ENCODE results near the gene HOXB8. TPM values are rescaled to one million over a fixed set of nuclear protein-coding genes. Genes with fewer than 3 reads are reported as not detected.

HOXB8 gene
- polyA plus RNA-seq, 2 donors: not detected

- H3K27me3 ChIP-seq (ENCODE audit: control insufficient read depth in 1 of 2, insufficient read depth in 2 of 2, low read length in 2 of 2): peaks cover 3 to 67% of the 10 kb centered on the region in 2 donors
- H3K27ac ChIP-seq (ENCODE audit: low read depth in 2 of 2, low read length in 1 of 2): no peak overlapping the region
- H3K9me3 ChIP-seq (ENCODE audit: control insufficient read depth in 2 of 2, insufficient read depth in 1 of 2, low read depth in 1 of 2, low read length in 1 of 2): peaks cover 4% of the 10 kb centered on the region in 2 donors
- peaks cover 5% of the 10 kb centered on the region in 2 donors for H3K4me1 ChIP-seq (ENCODE audit: control insufficient read depth in 2 of 2, insufficient read depth in 2 of 2, low read length in 1 of 2)
- H3K36me3 ChIP-seq (ENCODE audit: control insufficient read depth in 2 of 2, insufficient read depth in 2 of 2, low read length in 1 of 2): no peaks in the 10 kb centered on the region
- H3K4me3 ChIP-seq (ENCODE audit: low read depth in 1 of 2, low read length in 2 of 2): no peak overlapping the region
- WGBS, 2 donors: 36 to 38% methylated on average over 15 of the region's 15 CpGs
These were observed 15.2 kb upstream of the HOXB8 start for GRCh38 chr17:48630009-48630924.

GRCh38 chr17:48629411-48629759, 14.3 kb upstream of the HOXB8 start:
- Histone ChIP-seq H3K27me3 (ENCODE audit: control insufficient read depth in 1 of 2, insufficient read depth in 2 of 2, low read length in 2 of 2) (peaks cover 3 to 69% of the 10 kb centered on the region in 2 donors), H3K36me3 (ENCODE audit: control insufficient read depth in 2 of 2, insufficient read depth in 2 of 2, low read length in 1 of 2) (no peaks in the 10 kb centered on the region), H3K4me3 (ENCODE audit: low read depth in 1 of 2, low read length in 2 of 2) (no peak overlapping the region), H3K9me3 (ENCODE audit: control insufficient read depth in 2 of 2, insufficient read depth in 1 of 2, low read depth in 1 of 2, low read length in 1 of 2) (peaks cover 4% of the 10 kb centered on the region in 2 donors), H3K4me1 (ENCODE audit: control insufficient read depth in 2 of 2, insufficient read depth in 2 of 2, low read length in 1 of 2) (peaks cover 10 to 11% of the 10 kb centered on the region in 2 donors), H3K27ac (ENCODE audit: low read depth in 2 of 2, low read length in 1 of 2) (no peak overlapping the region)
- 23 to 34% methylated on average over 5 of the region's 5 CpGs for WGBS, 2 donors

GRCh38 chr17:48628649-48629410, 13.7 kb upstream of the HOXB8 start:
- H3K36me3 ChIP-seq (ENCODE audit: control insufficient read depth in 2 of 2, insufficient read depth in 2 of 2, low read length in 1 of 2): no peaks in the 10 kb centered on the region
- 25 to 26% methylated on average over 5 of the region's 5 CpGs for WGBS, 2 donors
- peaks cover 3 to 69% of the 10 kb centered on the region in 2 donors for H3K27me3 ChIP-seq (ENCODE audit: control insufficient read depth in 1 of 2, insufficient read depth in 2 of 2, low read length in 2 of 2)
- peaks cover 10 to 11% of the 10 kb centered on the region in 2 donors for H3K4me1 ChIP-seq (ENCODE audit: control insufficient read depth in 2 of 2, insufficient read depth in 2 of 2, low read length in 1 of 2)
- no peak overlapping the region for H3K27ac ChIP-seq (ENCODE audit: low read depth in 2 of 2, low read length in 1 of 2)
- H3K4me3 ChIP-seq (ENCODE audit: low read depth in 1 of 2, low read length in 2 of 2): no peak overlapping the region
- H3K9me3 ChIP-seq (ENCODE audit: control insufficient read depth in 2 of 2, insufficient read depth in 1 of 2, low read depth in 1 of 2, low read length in 1 of 2): peaks cover 3 to 4% of the 10 kb centered on the region in 2 donors

GRCh38 chr17:48627623-48628521, 12.8 kb upstream of the HOXB8 start:
- WGBS, 2 donors: 25 to 29% methylated on average over 27 of the region's 27 CpGs
- H3K27ac ChIP-seq (ENCODE audit: low read depth in 2 of 2, low read length in 1 of 2): no peak overlapping the region

GRCh38 chr17:48627118-48627597, 12.1 kb upstream of the HOXB8 start:
- Histone ChIP-seq H3K4me1 (ENCODE audit: control insufficient read depth in 2 of 2, insufficient read depth in 2 of 2, low read length in 1 of 2) (peaks cover 10 to 11% of the 10 kb centered on the region in 2 donors), H3K36me3 (ENCODE audit: control insufficient read depth in 2 of 2, insufficient read depth in 2 of 2, low read length in 1 of 2) (no peaks in the 10 kb centered on the region), H3K9me3 (ENCODE audit: control insufficient read depth in 2 of 2, insufficient read depth in 1 of 2, low read depth in 1 of 2, low read length in 1 of 2) (peaks cover 0 to 2% of the 10 kb centered on the region in 2 donors), H3K27ac (ENCODE audit: low read depth in 2 of 2, low read length in 1 of 2) (no peak overlapping the region), H3K27me3 (ENCODE audit: control insufficient read depth in 1 of 2, insufficient read depth in 2 of 2, low read length in 2 of 2) (peaks cover 3 to 65% of the 10 kb centered on the region in 2 donors), H3K4me3 (ENCODE audit: low read depth in 1 of 2, low read length in 2 of 2) (no peak overlapping the region)
- 15 to 20% methylated on average over 5 of the region's 5 CpGs for WGBS, 2 donors

More at GRCh38 chr17:48627623-48628521, 12.8 kb upstream of the HOXB8 start:
- Histone ChIP-seq H3K27me3 (ENCODE audit: control insufficient read depth in 1 of 2, insufficient read depth in 2 of 2, low read length in 2 of 2) (peaks cover 3 to 71% of the 10 kb centered on the region in 2 donors), H3K4me3 (ENCODE audit: low read depth in 1 of 2, low read length in 2 of 2) (no peak overlapping the region), H3K9me3 (ENCODE audit: control insufficient read depth in 2 of 2, insufficient read depth in 1 of 2, low read depth in 1 of 2, low read length in 1 of 2) (peaks cover 0 to 2% of the 10 kb centered on the region in 2 donors), H3K4me1 (ENCODE audit: control insufficient read depth in 2 of 2, insufficient read depth in 2 of 2, low read length in 1 of 2) (peaks cover 10 to 11% of the 10 kb centered on the region in 2 donors), H3K36me3 (ENCODE audit: control insufficient read depth in 2 of 2, insufficient read depth in 2 of 2, low read length in 1 of 2) (no peaks in the 10 kb centered on the region)

- H3K27ac ChIP-seq (ENCODE audit: low read depth in 2 of 2, low read length in 1 of 2): no peak within 1 kb of the TSS
- peaks cover 3 to 63% of the 10 kb centered on the region in 2 donors for H3K27me3 ChIP-seq (ENCODE audit: control insufficient read depth in 1 of 2, insufficient read depth in 2 of 2, low read length in 2 of 2)
- no peaks in the 10 kb centered on the region for H3K36me3 ChIP-seq (ENCODE audit: control insufficient read depth in 2 of 2, insufficient read depth in 2 of 2, low read length in 1 of 2)
- H3K4me1 ChIP-seq (ENCODE audit: control insufficient read depth in 2 of 2, insufficient read depth in 2 of 2, low read length in 1 of 2): peaks cover 10 to 11% of the 10 kb centered on the region in 2 donors
- WGBS, 2 donors: 2 to 4% methylated on average over 49 of the region's 50 CpGs
- H3K4me3 ChIP-seq (ENCODE audit: low read depth in 1 of 2, low read length in 2 of 2): peak within 1 kb of the TSS in 1 of 2 donors; percentile 2
- H3K9me3 ChIP-seq (ENCODE audit: control insufficient read depth in 2 of 2, insufficient read depth in 1 of 2, low read depth in 1 of 2, low read length in 1 of 2): peaks cover 0 to 2% of the 10 kb centered on the region in 2 donors
These were observed 11.4 kb upstream of the HOXB8 start, which contains the start of gene HOXB9 for GRCh38 chr17:48626245-48627117. TSS of gene HOXB9 (minus strand) at chr17:48626358. CDS start at chr17:48626269, 89 bp downstream.

GRCh38 chr17:48625495-48626244, 10.6 kb upstream of the HOXB8 start:
- no peaks in the 10 kb centered on the region for H3K36me3 ChIP-seq (ENCODE audit: control insufficient read depth in 2 of 2, insufficient read depth in 2 of 2, low read length in 1 of 2)
- peak overlapping the region in 1 of 2 donors; percentile 2 for H3K4me3 ChIP-seq (ENCODE audit: low read depth in 1 of 2, low read length in 2 of 2)
- WGBS, 2 donors: 1% methylated on average over 69 of the region's 69 CpGs
- peaks cover 6 to 66% of the 10 kb centered on the region in 2 donors for H3K27me3 ChIP-seq (ENCODE audit: control insufficient read depth in 1 of 2, insufficient read depth in 2 of 2, low read length in 2 of 2)
- H3K27ac ChIP-seq (ENCODE audit: low read depth in 2 of 2, low read length in 1 of 2): no peak overlapping the region
- H3K9me3 ChIP-seq (ENCODE audit: control insufficient read depth in 2 of 2, insufficient read depth in 1 of 2, low read depth in 1 of 2, low read length in 1 of 2): peaks cover 0 to 2% of the 10 kb centered on the region in 2 donors
- peaks cover 10 to 11% of the 10 kb centered on the region in 2 donors for H3K4me1 ChIP-seq (ENCODE audit: control insufficient read depth in 2 of 2, insufficient read depth in 2 of 2, low read length in 1 of 2)
